ENCODE results near the gene DNAJB5. TPM values are rescaled to one million over a fixed set of nuclear protein-coding genes. Genes with fewer than 3 reads are reported as not detected.

Gene DNAJB5
- total RNA-seq, 2 experiments from 2014 or later = 2.7 to 2.8 TPM

DNA sequence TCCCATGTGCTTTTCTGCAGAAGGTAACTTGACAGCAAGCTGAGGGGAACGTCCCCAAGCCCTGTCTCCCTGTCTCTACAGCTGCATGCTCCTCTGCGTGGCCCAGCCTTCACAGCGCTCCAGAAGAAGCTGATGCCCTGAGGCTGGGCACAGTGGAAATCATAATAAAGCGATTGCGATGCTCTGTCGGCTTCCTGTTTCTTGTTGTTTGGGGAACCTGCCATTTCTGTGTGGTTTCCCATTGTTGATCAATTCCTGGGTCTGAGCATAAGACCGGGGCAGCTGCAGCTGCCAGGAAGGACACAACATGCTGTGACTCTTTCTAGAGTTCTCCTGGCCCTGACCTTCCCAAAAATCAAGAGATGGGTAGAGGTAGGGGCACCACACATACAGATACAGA is 7.2 kb upstream of the DNAJB5 start:
- Mint-ChIP-seq H3K9me3 (no peaks in the 10 kb centered on the region), H3K27me3 (no peaks in the 10 kb centered on the region), H3K4me1 (ENCODE audit: low read depth) (peaks cover 59% of the 10 kb centered on the region), H3K4me3 (no peak overlapping the region), H3K27ac (no peak overlapping the region), H3K36me3 (ENCODE audit: low read depth) (no peaks in the 10 kb centered on the region)
- POLR2A ChIA-PET = no interaction called here
- no peak for TF ChIP-seq CTCF (IDR thresholded peaks at IDR 0.05)
- no peak overlapping the region for H3K27ac ChIP-seq (ENCODE audit: low read depth in 1 of 2, low read length in 2 of 2)
- CTCF ChIA-PET = interaction anchor here (1.3 kb wide), 1 partner anchor 83 kb away, joined by 4 read pairs; no protein-coding TSS in a partner anchor
- intact Hi-C loops (cut with DNase I, micrococcal nuclease) = loop anchor here (10.0 kb wide), 2 partner anchors 598 to 752 kb away; partner anchors contain the start of genes CREB3 (in 1 of the 2) and TLN1 (in 1 of the 2)
- peaks cover 47% of the 10 kb centered on the region for H3K4me1 ChIP-seq (ENCODE audit: insufficient read depth, low read length)
- DNase-seq = peak in 2 of 14 experiments; percentile 36 to 43
- no peak overlapping the region for H3K4me3 ChIP-seq (ENCODE audit: low read length)
- H3K36me3 ChIP-seq (ENCODE audit: insufficient read depth, low read length) = no peaks in the 10 kb centered on the region
- no peak for ATAC-seq (ENCODE audit: poor library complexity)
- no peaks in the 10 kb centered on the region for H3K9me3 ChIP-seq (ENCODE audit: control insufficient read depth in 1 of 2, insufficient read depth in 1 of 2, low read length in 2 of 2)
- H3K27me3 ChIP-seq (ENCODE audit: control insufficient read depth in 1 of 2, insufficient read depth in 2 of 2, low read length in 2 of 2) = no peaks in the 10 kb centered on the region

DNA sequence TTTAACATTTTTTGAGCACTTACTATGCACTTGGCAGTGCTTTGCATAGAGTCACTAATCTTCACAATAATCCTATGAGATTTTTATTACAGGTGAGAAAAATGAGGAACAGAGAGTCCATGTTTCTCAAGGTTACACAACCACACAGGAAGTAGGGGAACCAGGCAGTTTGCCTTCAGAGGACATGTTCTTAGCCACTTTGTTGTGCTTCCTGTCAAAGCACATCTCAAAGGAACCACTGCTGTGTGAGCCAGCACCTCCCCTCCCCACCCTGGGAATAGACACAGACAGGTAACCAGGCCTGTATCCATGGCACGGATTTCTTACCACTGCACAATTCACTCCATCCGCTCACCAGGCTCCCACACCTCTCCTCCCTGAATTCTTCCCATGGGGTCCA is 6.3 kb upstream of the DNAJB5 start:
- DNase-seq (peak in 4 of 14 experiments; percentile 39 to 63 (median 46)), ATAC-seq (ENCODE audit: poor library complexity) (peak; percentile 30)
- Histone ChIP-seq H3K27me3 (ENCODE audit: control insufficient read depth in 1 of 2, insufficient read depth in 2 of 2, low read length in 2 of 2) (no peaks in the 10 kb centered on the region), H3K36me3 (ENCODE audit: insufficient read depth, low read length) (no peaks in the 10 kb centered on the region), H3K4me3 (ENCODE audit: low read length) (no peak overlapping the region), H3K9me3 (ENCODE audit: control insufficient read depth in 1 of 2, insufficient read depth in 1 of 2, low read length in 2 of 2) (no peaks in the 10 kb centered on the region), H3K4me1 (ENCODE audit: insufficient read depth, low read length) (peaks cover 54% of the 10 kb centered on the region), H3K27ac (ENCODE audit: low read depth in 1 of 2, low read length in 2 of 2) (no peak overlapping the region)
- Mint-ChIP-seq H3K4me3 (peak overlapping the region; percentile 59), H3K27ac (peak overlapping the region; percentile 77), H3K4me1 (ENCODE audit: low read depth) (peaks cover 64% of the 10 kb centered on the region), H3K9me3 (no peaks in the 10 kb centered on the region), H3K27me3 (no peaks in the 10 kb centered on the region), H3K36me3 (ENCODE audit: low read depth) (no peaks in the 10 kb centered on the region)
- CTCF ChIA-PET = interaction anchor here (0.6 to 1.3 kb wide), 2 partner anchors 83 to 97 kb away, joined by 3 to 4 read pairs; partner anchors contain the start of gene FANCG
- intact Hi-C loops (cut with DNase I, micrococcal nuclease) = loop anchor here (10.0 kb wide), 2 partner anchors 598 to 752 kb away; partner anchors contain the start of genes CREB3 (in 1 of the 2) and TLN1 (in 1 of the 2)
- POLR2A ChIA-PET = no interaction called here
- no peak for TF ChIP-seq CTCF (IDR thresholded peaks at IDR 0.05)

GRCh38 chr9:34984049-34984448 is 5.5 kb upstream of the DNAJB5 start:
- no peak for TF ChIP-seq CTCF (IDR thresholded peaks at IDR 0.05)
- ATAC-seq (ENCODE audit: poor library complexity) (no peak), DNase-seq (peak in 6 of 14 experiments; percentile 18 to 71 (median 42))
- CTCF ChIA-PET = interaction anchor here (1.3 to 2.3 kb wide), 4 partner anchors 11 to 84 kb away, joined by 4 to 16 read pairs (median 6); no protein-coding TSS in a partner anchor
- H3K4me3 ChIP-seq (ENCODE audit: low read length) = no peak overlapping the region
- intact Hi-C loops (cut with DNase I, micrococcal nuclease) = loop anchor here (2.0 to 10.0 kb wide), 3 partner anchors 85 to 751 kb away; partner anchors contain the start of genes CREB3 (in 1 of the 2) and TLN1 (in 1 of the 2)
- H3K27me3 ChIP-seq (ENCODE audit: control insufficient read depth in 1 of 2, insufficient read depth in 2 of 2, low read length in 2 of 2) = no peaks in the 10 kb centered on the region
- peaks cover 62% of the 10 kb centered on the region for H3K4me1 ChIP-seq (ENCODE audit: insufficient read depth, low read length)
- H3K9me3 ChIP-seq (ENCODE audit: control insufficient read depth in 1 of 2, insufficient read depth in 1 of 2, low read length in 2 of 2) = no peaks in the 10 kb centered on the region
- POLR2A ChIA-PET = interaction anchor here (1.3 kb wide), 1 partner anchor 88 kb away, joined by 5 read pairs; the partner anchor contains the start of gene VCP
- no peak overlapping the region for H3K27ac ChIP-seq (ENCODE audit: low read depth in 1 of 2, low read length in 2 of 2)
- Mint-ChIP-seq H3K36me3 (ENCODE audit: low read depth) (no peaks in the 10 kb centered on the region), H3K4me1 (ENCODE audit: low read depth) (peaks cover 70% of the 10 kb centered on the region), H3K9me3 (no peaks in the 10 kb centered on the region), H3K27ac (peak overlapping the region; percentile 77), H3K27me3 (no peaks in the 10 kb centered on the region), H3K4me3 (peak overlapping the region; percentile 59)
- H3K36me3 ChIP-seq (ENCODE audit: insufficient read depth, low read length) = no peaks in the 10 kb centered on the region

All from CD4-positive, alpha-beta T cell (primary cell).